ENCODE measurements around the gene ZBTB11.
"Not testable (repeated sequence)": the region's sequence is repeated elsewhere in the genome, so short reads cannot be mapped to it uniquely, and the experiment has no call there.

The ZBTB11 gene

DNA sequence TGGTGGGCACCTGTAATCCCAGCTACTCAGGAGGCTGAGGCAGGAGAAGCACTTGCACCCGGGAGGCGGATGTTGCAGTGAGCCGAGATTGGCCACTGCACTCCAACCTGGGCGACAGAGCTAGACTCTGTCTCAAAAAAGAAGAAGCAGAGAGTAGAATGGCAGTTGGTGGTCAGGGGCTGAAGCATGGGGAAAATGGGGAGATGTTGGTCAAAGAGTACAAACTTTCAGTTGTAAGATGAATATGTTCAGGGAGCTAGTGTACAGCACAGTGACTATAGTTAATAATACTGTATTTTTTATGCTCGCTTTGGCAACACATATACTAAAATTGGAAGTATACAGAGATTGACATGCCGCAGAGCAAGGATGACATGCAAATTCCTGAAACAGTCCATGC is 61.4 kb downstream of the ZBTB11 start:
- no peak for DNase-seq (ENCODE audit: low read depth, low spot score)

DNA sequence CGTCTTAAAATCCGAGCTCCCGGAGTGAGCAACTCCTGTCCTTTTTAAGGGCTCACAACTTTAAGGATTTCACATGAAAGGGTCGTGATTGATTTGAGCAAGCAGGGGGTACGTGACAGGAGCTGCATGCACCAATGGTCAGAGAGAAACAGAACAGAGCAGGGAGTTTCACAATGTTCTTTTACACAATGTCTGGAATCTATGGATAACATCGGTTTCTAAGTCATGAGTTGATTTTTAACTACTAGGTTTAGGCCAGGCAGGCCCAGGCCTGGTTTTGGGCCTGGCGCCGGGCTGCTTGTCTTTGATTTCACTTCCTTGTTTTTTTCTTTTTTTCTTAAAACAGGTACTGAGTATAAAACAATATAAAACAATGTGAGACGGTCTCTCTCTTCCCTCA is 63.9 kb downstream of the ZBTB11 start:
- not testable (repeated sequence) for DNase-seq (ENCODE audit: low read depth, low spot score)

- DNase-seq (ENCODE audit: low read depth, low spot score), result no peak
These were observed 65.9 kb downstream of the ZBTB11 start for GRCh38 chr3:101611023-101611422.

- not testable (repeated sequence) for DNase-seq (ENCODE audit: low read depth, low spot score)
These were observed 71.5 kb downstream of the ZBTB11 start for GRCh38 chr3:101605398-101605797.

DNA sequence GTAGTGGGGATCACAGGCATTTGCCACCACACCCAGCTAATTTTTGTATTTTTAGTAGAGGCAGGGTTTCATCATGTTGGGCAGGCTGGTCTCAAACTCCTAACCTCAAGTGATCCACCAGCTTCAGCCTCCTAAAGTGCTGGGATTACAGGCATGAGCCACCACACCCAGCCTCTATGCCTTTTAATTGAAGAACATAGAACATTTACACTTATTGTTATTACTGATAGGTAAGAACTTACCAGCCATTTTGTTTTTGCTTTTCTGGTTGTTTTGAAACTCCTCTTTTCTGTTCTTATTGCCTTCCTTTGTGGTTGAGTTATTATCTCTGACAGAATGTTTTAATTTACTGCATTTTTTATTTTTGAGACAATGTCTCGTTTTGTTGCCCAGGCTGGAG is 73.7 kb downstream of the ZBTB11 start:
- DNase-seq (ENCODE audit: low read depth, low spot score), result no peak

- no peak for DNase-seq (ENCODE audit: low read depth, low spot score)
These were observed 74.2 kb downstream of the ZBTB11 start for GRCh38 chr3:101602731-101603130.

Data from activated naive CD8-positive, alpha-beta T cell treated with anti-CD3 and anti-CD28 coated beads, Interleukin-2, amount 50 U/mL, for 16 hours (primary cell).